ENCODE measurements around the gene GZMM. TPM values are rescaled to one million over a fixed set of nuclear protein-coding genes. Genes with fewer than 3 reads are reported as not detected.

Gene GZMM
- total RNA-seq, 1 donor from 2014 or later = not detected

GRCh38 chr19:576768-577438 lies 33.0 kb downstream of the GZMM start:
- H3K27ac Mint-ChIP-seq (ENCODE audit: unreplicated experiment) = peak overlapping the region; percentile 9
- H3K4me3 Mint-ChIP-seq (ENCODE audit: unreplicated experiment) = no peak overlapping the region
- peaks cover 2% of the 10 kb centered on the region for H3K27me3 Mint-ChIP-seq (ENCODE audit: unreplicated experiment)
- no peaks in the 10 kb centered on the region for H3K36me3 Mint-ChIP-seq (ENCODE audit: low read depth, unreplicated experiment)
- H3K9me3 Mint-ChIP-seq (ENCODE audit: unreplicated experiment) = no peaks in the 10 kb centered on the region
- TF ChIP-seq CTCF (IDR thresholded peaks at IDR 0.05; ENCODE audit: unreplicated experiment) = no peak
- DNase-seq (ENCODE audit: low spot score) = no peak
- H3K4me1 Mint-ChIP-seq (ENCODE audit: unreplicated experiment) = peaks cover 10% of the 10 kb centered on the region

GRCh38 chr19:577439-578392 lies 33.9 kb downstream of the GZMM start:
- H3K36me3 Mint-ChIP-seq (ENCODE audit: low read depth, unreplicated experiment) = no peaks in the 10 kb centered on the region
- no peak for DNase-seq (ENCODE audit: low spot score)
- peaks cover 2% of the 10 kb centered on the region for H3K27me3 Mint-ChIP-seq (ENCODE audit: unreplicated experiment)
- TF ChIP-seq CTCF (IDR thresholded peaks at IDR 0.05; ENCODE audit: unreplicated experiment) = no peak
- H3K9me3 Mint-ChIP-seq (ENCODE audit: unreplicated experiment) = no peaks in the 10 kb centered on the region
- H3K27ac Mint-ChIP-seq (ENCODE audit: unreplicated experiment) = no peak overlapping the region
- H3K4me1 Mint-ChIP-seq (ENCODE audit: unreplicated experiment) = peaks cover 10% of the 10 kb centered on the region
- no peak overlapping the region for H3K4me3 Mint-ChIP-seq (ENCODE audit: unreplicated experiment)

- no peak for TF ChIP-seq CTCF (IDR thresholded peaks at IDR 0.05; ENCODE audit: unreplicated experiment)
- H3K36me3 Mint-ChIP-seq (ENCODE audit: low read depth, unreplicated experiment) = no peaks in the 10 kb centered on the region
- H3K4me1 Mint-ChIP-seq (ENCODE audit: unreplicated experiment) = peaks cover 7% of the 10 kb centered on the region
- H3K4me3 Mint-ChIP-seq (ENCODE audit: unreplicated experiment) = no peak overlapping the region
- no peak overlapping the region for H3K27ac Mint-ChIP-seq (ENCODE audit: unreplicated experiment)
- no peaks in the 10 kb centered on the region for H3K9me3 Mint-ChIP-seq (ENCODE audit: unreplicated experiment)
- DNase-seq (ENCODE audit: low spot score) = no peak
- peaks cover 7% of the 10 kb centered on the region for H3K27me3 Mint-ChIP-seq (ENCODE audit: unreplicated experiment)
Observed at GRCh38 chr19:579111-579841, 35.4 kb downstream of the GZMM start.

GRCh38 chr19:579842-580155 lies 35.9 kb downstream of the GZMM start:
- H3K36me3 Mint-ChIP-seq (ENCODE audit: low read depth, unreplicated experiment) = no peaks in the 10 kb centered on the region
- DNase-seq (ENCODE audit: low spot score) = no peak
- TF ChIP-seq CTCF (IDR thresholded peaks at IDR 0.05; ENCODE audit: unreplicated experiment) = no peak
- H3K27ac Mint-ChIP-seq (ENCODE audit: unreplicated experiment) = no peak overlapping the region
- H3K4me3 Mint-ChIP-seq (ENCODE audit: unreplicated experiment) = no peak overlapping the region
- H3K27me3 Mint-ChIP-seq (ENCODE audit: unreplicated experiment) = peaks cover 7% of the 10 kb centered on the region
- peaks cover 3% of the 10 kb centered on the region for H3K4me1 Mint-ChIP-seq (ENCODE audit: unreplicated experiment)
- H3K9me3 Mint-ChIP-seq (ENCODE audit: unreplicated experiment) = no peaks in the 10 kb centered on the region

Data from endothelial cell (in vitro differentiated cells).